ENCODE measurements around the gene AGTRAP.

AGTRAP gene

DNA sequence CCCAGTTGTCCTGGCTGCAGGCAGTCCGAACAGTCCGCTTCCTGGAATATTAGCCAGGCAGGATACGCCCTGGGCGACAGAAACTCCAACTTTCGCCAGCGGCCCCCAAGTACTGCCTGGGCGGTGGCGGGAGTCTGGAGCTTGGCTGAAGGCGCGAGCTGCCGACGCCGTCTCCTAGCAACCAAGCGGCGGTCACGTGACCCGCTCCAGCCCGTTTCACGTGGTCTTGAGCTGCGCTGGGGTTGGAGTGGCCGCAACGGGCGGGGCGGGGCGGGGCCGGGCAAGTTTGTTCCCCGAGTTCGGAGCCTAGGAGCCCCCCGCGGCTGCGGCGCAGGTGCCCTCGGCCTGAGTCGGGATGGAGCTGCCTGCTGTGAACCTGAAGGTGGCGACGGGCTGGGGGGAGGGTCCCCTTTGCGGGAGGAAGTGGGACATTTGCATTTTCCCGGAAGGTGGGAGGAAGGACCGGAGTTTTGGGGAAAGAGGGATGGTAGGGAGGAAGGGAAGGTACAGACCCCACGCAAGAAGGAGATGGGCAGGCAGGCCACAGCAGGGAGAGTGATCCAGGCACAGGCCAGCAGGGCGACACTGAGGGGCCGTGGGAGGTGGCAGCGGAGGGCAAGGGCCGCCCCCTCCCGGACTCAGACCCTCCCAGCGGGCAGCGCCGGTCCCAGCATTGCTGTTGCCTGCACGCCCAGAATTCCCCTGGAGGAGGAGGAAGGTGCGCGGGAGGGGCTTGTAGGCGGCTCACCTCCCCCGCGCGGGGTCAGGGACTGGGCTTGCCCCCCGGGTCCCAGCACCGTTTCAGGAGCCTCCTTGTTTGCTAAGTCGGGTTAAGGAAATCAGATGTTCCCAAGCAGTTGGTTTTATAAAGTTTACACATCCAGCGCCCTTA is at the start of gene AGTRAP:
Gene AGTRAP (plus strand): TSS at position 283 of the 892 bp plus-strand sequence. CDS start 73 bp downstream, at position 356.
- peak; percentile 55 for DNase-seq

DNA sequence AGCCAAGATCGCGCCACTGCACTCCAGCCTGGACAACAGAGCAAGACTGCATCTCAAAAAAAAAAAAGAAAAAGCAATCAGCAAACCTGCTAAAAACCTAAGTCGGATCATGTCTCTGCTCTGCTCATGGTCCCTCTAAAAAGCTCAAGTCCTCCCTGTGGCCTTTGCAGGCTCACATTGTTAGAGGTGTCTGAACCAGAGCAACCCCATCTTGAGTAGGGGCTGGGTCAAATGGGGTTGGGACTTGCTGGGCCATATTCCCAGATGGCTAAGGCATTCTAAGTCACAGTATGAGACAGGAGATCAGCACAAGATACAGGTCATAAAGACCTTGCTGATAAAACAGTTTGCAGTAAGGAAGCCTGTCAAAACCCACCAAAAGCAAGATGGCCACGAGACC is 47.4 kb upstream of the AGTRAP start:
- DNase-seq: no peak

DNA sequence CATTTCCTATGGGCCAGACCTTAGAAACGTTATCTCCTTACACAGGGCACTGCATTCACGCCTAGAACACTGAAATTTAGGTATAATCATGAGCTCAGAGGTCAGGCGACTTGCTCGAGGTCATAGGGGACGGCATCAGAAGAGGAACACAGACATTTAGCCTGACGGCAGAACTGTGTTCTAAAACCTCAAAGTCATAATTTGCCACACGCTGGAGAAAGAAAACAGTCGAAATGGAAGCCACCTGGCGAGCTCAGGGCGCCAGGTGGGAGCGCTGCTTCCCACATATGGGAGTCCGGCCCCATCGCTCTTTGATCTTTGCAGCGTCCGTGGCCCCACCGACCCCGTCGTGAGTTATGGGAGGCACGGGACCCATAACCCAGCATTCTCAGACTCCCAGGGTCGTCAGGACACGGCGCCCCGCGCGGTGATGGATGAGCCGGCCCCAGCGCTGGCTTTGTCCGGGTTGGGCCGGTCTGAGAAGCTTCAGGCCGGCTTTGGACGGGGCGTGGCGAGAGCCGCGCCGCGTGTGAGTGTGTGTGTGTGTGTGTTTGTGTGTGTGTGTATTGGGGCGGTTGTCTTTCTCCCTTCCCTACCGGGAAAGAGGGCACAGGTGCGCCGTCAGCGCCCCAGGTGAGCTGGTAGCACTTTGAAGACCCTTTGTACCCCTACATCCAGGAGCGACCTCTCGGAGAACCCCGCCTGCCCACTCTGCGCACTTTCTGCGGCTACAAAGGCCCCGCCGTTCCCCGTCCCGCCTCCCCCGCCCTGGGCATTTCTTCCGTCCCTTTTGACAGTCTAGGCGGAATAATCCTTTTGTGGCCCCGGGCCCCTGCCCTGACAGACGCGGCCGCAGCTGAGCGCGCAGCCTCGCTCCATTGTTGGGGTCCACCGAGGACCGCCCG is 45.3 kb upstream of the AGTRAP start:
- no peak for DNase-seq

GRCh38 chr1:11691302-11691914 is 44.5 kb upstream of the AGTRAP start, which contains the start of gene DRAXIN:
Gene DRAXIN (plus strand): TSS chr1:11691710. CDS start chr1:11706259, 14,549 bp downstream.
- no peak for DNase-seq

DNA sequence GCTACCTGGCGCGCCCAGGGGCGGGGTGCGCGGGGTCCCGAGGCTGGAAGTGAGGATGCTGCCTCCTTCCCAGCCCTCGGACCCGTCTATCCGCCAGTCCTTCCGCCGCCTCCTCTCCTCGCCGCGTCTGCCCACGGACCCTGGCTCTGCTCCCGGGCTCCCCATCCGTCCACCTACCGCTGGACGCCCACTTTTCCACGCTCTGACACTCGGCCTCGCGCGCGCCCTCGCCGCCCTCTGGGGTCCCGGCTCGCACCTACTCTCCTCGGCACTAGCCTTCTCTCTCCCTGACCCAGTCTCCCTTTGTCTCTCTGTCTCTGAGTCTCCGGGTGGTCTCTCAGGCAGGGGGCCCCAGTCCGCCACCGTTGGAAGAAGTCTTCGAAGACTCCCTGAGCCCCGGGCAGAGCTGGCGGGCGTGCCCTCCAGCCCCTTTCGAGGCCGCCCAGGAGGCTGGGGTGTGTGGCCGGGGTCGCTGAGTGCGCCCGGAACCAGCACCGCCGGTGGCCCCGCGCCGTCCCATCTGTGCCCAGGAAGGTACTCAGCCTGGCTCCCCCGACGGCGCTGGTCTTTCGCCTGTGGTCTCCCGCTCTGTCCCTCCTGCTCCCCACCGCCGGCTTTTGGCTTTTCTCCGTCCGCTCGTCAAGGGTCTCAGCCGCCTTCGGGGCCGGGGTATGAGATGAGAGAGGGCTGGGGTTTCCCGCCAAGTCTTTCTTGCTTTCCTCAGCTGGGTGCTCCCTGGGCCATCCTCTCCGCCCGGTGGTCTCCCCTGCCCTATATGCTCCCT is 43.8 kb upstream of the AGTRAP start:
- peak; percentile 36 for DNase-seq

DNA sequence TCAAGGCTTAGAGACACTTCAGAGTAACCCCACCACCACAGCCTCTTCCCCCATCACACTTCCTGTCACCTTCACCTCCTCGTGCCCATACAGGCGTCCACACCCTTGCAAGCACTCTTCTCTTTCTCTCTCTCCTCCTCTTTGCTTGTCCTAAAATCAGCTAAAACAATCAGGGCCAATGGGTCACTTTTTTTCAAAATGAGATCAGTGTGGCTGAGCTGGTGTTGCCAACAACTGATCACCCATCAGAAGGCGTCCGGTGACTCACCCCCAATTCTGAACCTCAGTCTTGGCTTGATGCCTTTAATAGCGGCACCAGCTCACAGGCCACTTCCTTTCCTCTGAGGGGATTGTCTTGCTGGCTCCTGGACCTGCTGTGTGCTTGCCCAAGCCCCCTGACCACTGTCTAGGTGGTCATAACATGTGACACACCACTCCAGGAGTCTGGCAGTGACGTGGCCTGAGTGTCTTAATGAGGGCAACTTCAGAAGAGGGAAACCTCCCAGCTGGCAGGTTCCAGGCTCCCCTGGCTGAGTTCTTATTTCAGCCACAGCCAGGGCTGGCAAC is 42.8 kb upstream of the AGTRAP start:
- DNase-seq: peak; percentile 91

- DNase-seq: no peak
Observed at GRCh38 chr1:11693917-11694316, 42.0 kb upstream of the AGTRAP start.

GRCh38 chr1:11695861-11696260 is 40.1 kb upstream of the AGTRAP start:
- no peak for DNase-seq

GRCh38 chr1:11697188-11697892 is 38.6 kb upstream of the AGTRAP start:
- DNase-seq: no peak

GRCh38 chr1:11697893-11698210 is 38.1 kb upstream of the AGTRAP start:
- no peak for DNase-seq

- DNase-seq: no peak
Observed at GRCh38 chr1:11700601-11701467, 35.1 kb upstream of the AGTRAP start.

DNA sequence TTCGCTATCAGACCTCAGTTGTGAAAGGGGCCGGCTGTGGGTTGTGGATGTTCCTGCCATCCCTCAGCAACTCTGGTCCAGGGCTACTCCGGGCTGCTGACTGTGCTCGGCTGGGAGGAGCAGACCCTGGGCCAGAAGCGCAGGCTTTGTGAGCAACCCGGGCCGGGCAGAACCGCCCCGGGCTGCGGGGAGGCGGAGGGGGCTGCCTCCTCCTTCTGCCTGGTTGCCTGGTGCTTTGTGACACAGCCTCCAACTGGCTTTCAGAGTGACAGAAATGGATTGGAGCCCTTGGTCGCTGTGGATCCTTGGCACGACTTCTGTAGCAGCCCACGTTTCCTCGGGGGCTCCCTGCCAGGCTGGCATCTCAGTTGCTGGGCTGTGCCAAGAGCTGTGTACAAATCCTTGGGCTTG is 34.4 kb upstream of the AGTRAP start:
- no peak for DNase-seq

GRCh38 chr1:11701981-11702803 is 33.7 kb upstream of the AGTRAP start:
- DNase-seq: no peak

GRCh38 chr1:11703357-11704193 is 32.4 kb upstream of the AGTRAP start:
- no peak for DNase-seq

DNA sequence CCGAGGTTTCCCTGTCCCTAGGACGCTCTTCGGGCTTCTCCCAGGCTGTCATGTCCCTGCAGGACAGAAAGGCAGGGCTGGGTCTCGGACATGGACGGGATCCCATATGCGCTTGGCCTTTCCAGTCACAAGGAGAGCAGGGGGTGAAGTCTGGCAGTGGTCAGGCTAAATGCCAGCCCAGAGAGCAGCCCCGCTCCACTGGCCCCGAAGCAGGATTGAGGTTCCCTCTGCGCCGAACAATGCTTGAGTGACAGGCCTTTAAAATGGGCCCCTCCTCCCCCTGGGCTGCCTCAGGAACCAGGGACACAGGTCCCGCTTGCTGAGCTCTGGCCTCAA is 31.8 kb upstream of the AGTRAP start:
- no peak for DNase-seq

DNA sequence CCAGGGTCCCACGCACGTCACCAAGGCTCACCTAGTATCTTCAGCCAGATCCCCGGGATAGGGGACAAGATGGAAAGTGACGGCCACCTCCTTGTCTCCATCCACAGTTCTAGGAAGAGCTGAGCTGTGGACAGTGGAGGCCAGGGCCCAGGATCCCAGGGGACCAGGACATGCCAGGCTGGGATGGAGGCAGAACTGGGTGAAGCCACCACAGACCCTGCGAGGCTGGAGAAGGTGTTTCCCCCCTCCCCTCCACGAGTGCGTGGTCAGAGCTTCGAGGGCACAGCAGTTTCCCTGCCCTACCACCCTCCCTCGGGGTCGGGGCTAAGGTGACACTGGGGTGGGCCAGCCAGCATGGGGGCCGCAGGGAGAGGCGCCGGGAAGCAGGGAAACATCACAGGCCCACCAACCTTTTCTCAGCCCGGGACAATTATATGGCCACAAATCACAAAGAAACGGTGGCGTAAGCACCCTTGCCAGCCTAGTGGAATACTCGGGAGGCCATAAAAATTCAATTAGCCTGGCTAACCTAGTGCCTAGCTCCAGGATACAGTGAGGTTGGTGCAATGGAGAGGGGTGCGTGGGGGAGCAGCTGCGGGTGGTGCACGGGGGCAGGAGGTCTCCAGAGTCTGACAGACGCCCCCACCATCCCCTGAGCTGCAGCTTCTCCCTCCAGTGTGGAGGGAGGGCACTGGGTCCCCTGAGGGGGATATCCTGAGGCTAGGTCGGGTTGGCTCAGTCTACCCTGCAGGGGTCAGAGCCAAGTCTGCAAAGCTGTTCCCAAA is 31.1 kb upstream of the AGTRAP start:
- no peak for DNase-seq

DNA sequence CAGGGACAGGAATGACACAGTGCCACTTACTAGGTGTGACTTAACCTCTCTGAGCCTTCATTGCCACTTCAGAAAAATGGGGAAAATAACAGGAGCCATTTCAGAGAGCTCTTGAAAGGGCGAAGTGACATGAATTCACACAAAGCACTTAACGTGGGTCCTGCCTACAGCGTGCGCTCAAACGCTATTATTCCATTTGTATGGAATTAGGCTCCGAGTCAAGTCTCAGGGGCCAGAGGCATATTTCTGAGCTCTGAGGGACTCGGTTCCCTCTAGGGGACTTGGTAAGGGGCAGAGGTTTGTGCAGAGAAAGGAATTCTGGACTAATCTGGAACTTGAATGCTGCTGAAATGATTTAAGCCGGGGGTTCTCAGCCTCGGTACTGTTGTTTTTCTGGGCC is 30.3 kb upstream of the AGTRAP start:
- no peak for DNase-seq

DNA sequence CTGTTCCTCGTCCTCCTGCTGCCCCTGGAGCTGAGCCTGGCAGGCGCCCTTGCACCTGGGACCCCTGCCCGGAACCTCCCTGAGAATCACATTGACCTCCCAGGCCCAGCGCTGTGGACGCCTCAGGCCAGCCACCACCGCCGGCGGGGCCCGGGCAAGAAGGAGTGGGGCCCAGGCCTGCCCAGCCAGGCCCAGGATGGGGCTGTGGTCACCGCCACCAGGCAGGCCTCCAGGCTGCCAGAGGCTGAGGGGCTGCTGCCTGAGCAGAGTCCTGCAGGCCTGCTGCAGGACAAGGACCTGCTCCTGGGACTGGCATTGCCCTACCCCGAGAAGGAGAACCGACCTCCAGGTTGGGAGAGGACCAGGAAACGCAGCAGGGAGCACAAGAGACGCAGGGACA is 29.6 kb upstream of the AGTRAP start:
- DNase-seq: no peak
